ENCODE results near the gene MPDZ. TPM values are rescaled to one million over a fixed set of nuclear protein-coding genes. Genes with fewer than 3 reads are reported as not detected.

MPDZ gene
- total RNA-seq, 1 donor: 66.6 TPM

DNA sequence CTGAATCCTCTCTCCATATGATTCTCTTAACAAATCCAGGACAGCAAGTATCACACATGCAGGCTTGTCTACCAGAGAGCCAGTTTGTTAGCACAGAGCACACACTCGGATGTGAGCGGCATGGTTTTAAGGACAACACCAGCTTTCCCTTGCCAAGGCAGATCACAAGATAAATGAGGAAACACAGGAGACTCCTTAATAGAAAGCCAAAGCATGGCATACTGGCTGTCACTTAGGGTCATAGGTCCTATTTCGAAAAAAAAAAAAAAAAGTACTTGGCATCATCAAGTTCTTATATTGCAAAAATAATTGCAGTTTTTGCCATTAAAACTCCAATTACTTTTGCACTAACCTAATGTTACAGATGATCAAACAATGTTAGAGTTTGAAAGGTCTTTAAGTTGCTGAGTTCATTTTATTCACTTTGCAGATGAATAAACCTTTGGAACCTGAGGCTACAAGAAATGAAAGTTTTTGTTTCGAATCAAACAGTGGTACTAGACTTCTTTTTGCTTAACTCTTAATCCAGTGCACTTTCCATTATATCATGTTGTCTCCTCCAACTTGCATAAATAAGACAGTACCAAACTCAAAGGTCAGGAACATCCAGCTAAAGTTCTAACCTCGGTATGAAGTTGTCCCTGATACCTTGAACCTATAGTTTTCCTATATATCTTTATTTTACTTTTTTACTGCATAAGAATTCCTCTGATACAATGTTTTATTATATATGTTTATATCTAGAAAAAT lies 138.5 kb downstream of the MPDZ start:
- TF ChIP-seq, protein P1, sequence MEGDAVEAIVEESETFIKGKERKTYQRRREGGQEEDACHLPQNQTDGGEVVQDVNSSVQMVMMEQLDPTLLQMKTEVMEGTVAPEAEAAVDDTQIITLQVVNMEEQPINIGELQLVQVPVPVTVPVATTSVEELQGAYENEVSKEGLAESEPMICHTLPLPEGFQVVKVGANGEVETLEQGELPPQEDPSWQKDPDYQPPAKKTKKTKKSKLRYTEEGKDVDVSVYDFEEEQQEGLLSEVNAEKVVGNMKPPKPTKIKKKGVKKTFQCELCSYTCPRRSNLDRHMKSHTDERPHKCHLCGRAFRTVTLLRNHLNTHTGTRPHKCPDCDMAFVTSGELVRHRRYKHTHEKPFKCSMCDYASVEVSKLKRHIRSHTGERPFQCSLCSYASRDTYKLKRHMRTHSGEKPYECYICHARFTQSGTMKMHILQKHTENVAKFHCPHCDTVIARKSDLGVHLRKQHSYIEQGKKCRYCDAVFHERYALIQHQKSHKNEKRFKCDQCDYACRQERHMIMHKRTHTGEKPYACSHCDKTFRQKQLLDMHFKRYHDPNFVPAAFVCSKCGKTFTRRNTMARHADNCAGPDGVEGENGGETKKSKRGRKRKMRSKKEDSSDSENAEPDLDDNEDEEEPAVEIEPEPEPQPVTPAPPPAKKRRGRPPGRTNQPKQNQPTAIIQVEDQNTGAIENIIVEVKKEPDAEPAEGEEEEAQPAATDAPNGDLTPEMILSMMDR (IDR thresholded peaks at IDR 0.05; ENCODE audit: extremely low read depth, low read depth, low read length): no peak
- Histone ChIP-seq H3K4me3 (ENCODE audit: insufficient read depth, low read length) (no peak overlapping the region), H3K36me3 (ENCODE audit: insufficient read depth, low read length) (peaks cover 14% of the 10 kb centered on the region), H3K4me2 (ENCODE audit: insufficient read depth, low read length) (no peak overlapping the region), H2AFZ (ENCODE audit: low read length) (no peak overlapping the region), H4K20me1 (ENCODE audit: insufficient read depth, low read length) (no peaks in the 10 kb centered on the region), H3K27me3 (ENCODE audit: insufficient read depth, low read length) (no peaks in the 10 kb centered on the region), H3K79me2 (ENCODE audit: insufficient read depth, low read length) (no peaks in the 10 kb centered on the region), H3K27ac (ENCODE audit: low read depth, low read length) (peak overlapping the region; percentile 32), H3K9me3 (ENCODE audit: low read depth, low read length) (no peaks in the 10 kb centered on the region), H3K4me1 (ENCODE audit: insufficient read depth, low read length) (peaks cover 24% of the 10 kb centered on the region)
- no peak for DNase-seq (ENCODE audit: insufficient read length, low spot score, missing footprints)

DNA sequence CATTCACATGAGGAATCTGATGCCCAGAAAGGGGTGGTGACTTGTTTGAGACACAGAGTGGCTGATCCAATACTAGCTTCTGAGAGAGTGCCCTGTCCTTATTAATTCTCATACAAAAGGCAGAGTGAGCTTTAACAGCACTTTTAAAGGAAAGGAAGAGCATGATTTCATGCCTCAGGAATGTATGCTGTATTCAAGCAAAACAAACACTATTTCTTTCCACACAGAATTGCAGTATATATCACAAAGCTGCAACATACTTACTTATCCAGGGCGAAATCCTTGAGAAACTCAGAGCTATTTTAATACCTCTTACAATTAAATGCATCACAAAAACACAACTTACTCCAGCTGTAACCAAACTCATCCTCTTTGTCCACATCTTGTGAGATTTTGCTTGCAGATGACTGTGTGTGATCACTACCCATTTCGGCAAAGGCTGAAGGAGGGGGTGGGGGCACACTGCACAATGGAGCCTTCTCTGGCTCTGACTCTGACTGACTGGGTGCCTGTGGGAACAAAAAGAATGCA lies 139.8 kb downstream of the MPDZ start:
- Histone ChIP-seq H3K27me3 (ENCODE audit: insufficient read depth, low read length) (no peaks in the 10 kb centered on the region), H3K79me2 (ENCODE audit: insufficient read depth, low read length) (no peaks in the 10 kb centered on the region), H2AFZ (ENCODE audit: low read length) (peak overlapping the region; percentile 64), H4K20me1 (ENCODE audit: insufficient read depth, low read length) (no peaks in the 10 kb centered on the region), H3K9me3 (ENCODE audit: low read depth, low read length) (no peaks in the 10 kb centered on the region), H3K4me2 (ENCODE audit: insufficient read depth, low read length) (peak overlapping the region; percentile 89), H3K27ac (ENCODE audit: low read depth, low read length) (peak overlapping the region; percentile 76), H3K4me1 (ENCODE audit: insufficient read depth, low read length) (peaks cover 24% of the 10 kb centered on the region), H3K36me3 (ENCODE audit: insufficient read depth, low read length) (peaks cover 24% of the 10 kb centered on the region), H3K4me3 (ENCODE audit: insufficient read depth, low read length) (peak overlapping the region; percentile 50)
- DNase-seq (ENCODE audit: insufficient read length, low spot score, missing footprints): peak; percentile 43
- TF ChIP-seq, protein P1 (IDR thresholded peaks at IDR 0.05; ENCODE audit: extremely low read depth, low read depth, low read length): no peak

DNA sequence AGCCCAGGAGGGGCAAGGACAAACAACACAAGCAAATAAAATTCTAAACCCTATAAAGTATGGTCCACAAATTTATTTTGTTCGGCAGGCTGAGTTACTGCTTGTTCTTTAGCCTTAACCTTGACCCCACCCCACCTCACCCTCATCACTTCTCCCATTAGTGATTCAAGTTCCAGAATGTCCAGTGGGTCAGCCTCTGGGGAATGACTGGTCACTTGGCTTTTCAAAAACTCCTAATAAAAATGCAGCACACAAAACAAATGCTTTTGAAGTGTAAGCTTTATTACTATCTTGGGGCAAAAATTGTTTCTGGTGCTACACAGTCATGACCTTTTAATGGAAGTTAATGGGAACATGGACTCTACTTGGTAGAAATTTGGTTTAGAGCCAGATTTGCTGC lies 142.1 kb downstream of the MPDZ start:
- H3K36me3 ChIP-seq (ENCODE audit: insufficient read depth, low read length): peaks cover 35% of the 10 kb centered on the region
- no peak overlapping the region for H3K27ac ChIP-seq (ENCODE audit: low read depth, low read length)
- DNase-seq (ENCODE audit: insufficient read length, low spot score, missing footprints): no peak
- peaks cover 24% of the 10 kb centered on the region for H3K4me1 ChIP-seq (ENCODE audit: insufficient read depth, low read length)
- H4K20me1 ChIP-seq (ENCODE audit: insufficient read depth, low read length): no peaks in the 10 kb centered on the region
- H3K4me3 ChIP-seq (ENCODE audit: insufficient read depth, low read length): no peak overlapping the region
- H3K79me2 ChIP-seq (ENCODE audit: insufficient read depth, low read length): no peaks in the 10 kb centered on the region
- H3K27me3 ChIP-seq (ENCODE audit: insufficient read depth, low read length): no peaks in the 10 kb centered on the region
- H2AFZ ChIP-seq (ENCODE audit: low read length): no peak overlapping the region
- H3K4me2 ChIP-seq (ENCODE audit: insufficient read depth, low read length): no peak overlapping the region
- TF ChIP-seq, protein P1 (IDR thresholded peaks at IDR 0.05; ENCODE audit: extremely low read depth, low read depth, low read length): no peak
- H3K9me3 ChIP-seq (ENCODE audit: low read depth, low read length): no peaks in the 10 kb centered on the region

DNA sequence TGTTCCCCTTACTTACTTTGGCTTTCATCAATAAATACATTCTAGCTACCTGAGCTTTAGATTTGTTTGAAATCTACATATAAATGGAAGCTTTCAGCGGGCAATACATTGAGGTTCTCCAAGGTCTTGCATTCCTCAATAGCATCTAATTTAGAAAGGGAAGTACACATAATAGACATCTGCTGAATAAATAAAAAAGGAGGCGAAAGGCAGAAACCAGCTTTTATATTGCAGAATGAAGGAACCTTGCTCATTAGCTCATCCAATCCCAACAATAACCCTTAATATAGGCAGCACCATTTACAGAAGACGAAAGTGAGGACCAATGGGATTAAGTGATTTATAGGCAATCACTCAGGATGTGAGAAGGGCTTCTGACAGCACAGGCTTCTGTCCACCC lies 147.5 kb downstream of the MPDZ start:
- H3K4me3 ChIP-seq (ENCODE audit: insufficient read depth, low read length): no peak overlapping the region

More for the DNA sequence above, 147.5 kb downstream of the MPDZ start:
- no peaks in the 10 kb centered on the region for H3K79me2 ChIP-seq (ENCODE audit: insufficient read depth, low read length)
- H3K4me1 ChIP-seq (ENCODE audit: insufficient read depth, low read length): no peaks in the 10 kb centered on the region
- no peaks in the 10 kb centered on the region for H3K27me3 ChIP-seq (ENCODE audit: insufficient read depth, low read length)
- TF ChIP-seq, protein P1 (IDR thresholded peaks at IDR 0.05; ENCODE audit: extremely low read depth, low read depth, low read length): no peak
- no peak overlapping the region for H2AFZ ChIP-seq (ENCODE audit: low read length)
- peaks cover 42% of the 10 kb centered on the region for H3K36me3 ChIP-seq (ENCODE audit: insufficient read depth, low read length)
- no peaks in the 10 kb centered on the region for H3K9me3 ChIP-seq (ENCODE audit: low read depth, low read length)
- no peak overlapping the region for H3K27ac ChIP-seq (ENCODE audit: low read depth, low read length)
- DNase-seq (ENCODE audit: insufficient read length, low spot score, missing footprints): no peak
- H3K4me2 ChIP-seq (ENCODE audit: insufficient read depth, low read length): no peak overlapping the region
- no peaks in the 10 kb centered on the region for H4K20me1 ChIP-seq (ENCODE audit: insufficient read depth, low read length)
